Placental epithelial cell (primary cell): ENCODE results near the gene PRR22. TPM values are rescaled to one million over a fixed set of nuclear protein-coding genes. Genes with fewer than 3 reads are reported as not detected.

Experiments used
- total RNA-seq: library from RNA; depleted of rRNA; stranded (reverse); fragments of >200 nt; gene quantifications from 2 replicates; pipeline ENCODE4 v1.2.3, GENCODE V29; 2012

The PRR22 gene
- total RNA-seq: 0.79 TPM in 1 of 2 replicates, not detected in the other

DNA sequence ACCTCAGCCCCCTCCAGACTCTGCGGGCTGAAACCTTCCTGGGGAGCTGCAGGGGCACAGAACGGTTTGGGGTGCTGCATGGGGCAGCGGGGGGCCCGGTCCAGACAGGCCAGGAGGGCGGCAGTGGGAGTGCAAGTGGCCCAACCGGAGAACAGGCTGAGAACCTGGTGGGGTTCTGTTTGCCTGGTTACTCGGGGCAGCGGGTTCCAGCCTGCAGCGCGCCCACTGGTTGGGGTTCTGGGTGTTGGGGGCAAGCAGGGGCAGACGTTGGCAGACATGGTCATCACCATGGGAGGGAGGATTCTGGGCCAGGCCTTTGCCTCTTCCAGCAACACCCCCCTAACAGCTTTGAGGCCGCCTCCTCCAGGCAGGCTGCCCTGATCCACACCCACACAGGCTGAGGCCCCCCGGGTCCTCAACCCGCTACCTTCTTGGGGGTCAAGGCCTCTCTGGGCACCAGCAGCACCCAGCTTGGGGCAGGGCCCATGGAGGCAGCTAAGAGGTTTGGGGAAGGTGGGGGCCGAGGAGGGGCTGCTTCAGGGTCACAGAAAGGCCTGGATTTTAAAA lies at the start of gene PRR22:
TSS of gene PRR22 (minus strand) at position 166 of the 567 bp plus-strand sequence. CDS start at position 80, 86 bp downstream.

DNA sequence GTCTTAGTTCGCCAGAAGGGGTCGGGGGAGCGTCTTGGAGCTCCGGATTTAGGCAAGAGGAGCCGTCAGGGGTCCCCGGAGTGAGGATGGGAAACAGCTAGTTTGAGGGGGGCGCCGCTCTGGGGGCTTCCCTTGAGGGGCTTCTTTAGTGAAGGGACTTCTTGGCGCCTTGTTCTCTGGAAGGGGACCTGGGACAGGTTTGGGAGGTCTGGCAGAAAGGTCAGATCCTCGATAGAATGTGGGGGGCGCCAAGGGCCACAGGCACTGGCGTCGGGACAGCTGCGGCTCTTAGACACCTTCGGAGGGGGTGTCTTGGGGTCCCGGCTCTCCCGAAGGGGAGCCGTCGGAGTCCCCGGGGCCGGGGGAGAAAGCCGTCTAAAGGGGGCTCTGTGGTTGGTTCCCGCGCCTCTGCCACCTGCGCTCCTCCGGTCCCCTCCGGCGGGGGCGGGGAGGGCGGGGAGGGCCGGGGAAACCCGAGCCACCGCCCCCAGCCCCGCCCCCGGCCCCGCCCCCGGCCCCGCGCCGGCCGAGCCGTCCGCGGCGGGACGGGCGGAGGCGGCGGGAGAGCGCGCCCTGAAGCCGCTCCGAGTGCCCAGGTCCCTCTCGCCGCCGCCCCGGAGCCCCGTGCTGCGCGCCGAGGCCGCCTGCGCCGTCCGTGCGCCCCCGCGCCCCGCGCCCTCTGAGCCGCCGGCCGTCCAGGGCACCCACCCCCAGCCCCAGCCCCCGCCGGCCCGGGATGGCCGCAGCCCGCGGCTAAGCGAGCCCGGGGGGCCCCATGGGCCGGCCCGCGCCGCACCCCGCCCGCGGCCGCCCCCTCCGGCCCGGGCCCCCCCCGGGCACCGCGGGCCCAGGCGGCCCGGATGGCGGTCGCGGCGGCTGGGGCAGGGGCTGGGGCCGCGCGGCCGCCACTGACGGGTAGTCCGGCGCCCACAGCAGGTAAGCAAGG lies 20.2 kb upstream of the PRR22 start, which contains the start of gene NRTN:
TSS of gene NRTN (plus strand) at position 552 of the 946 bp plus-strand sequence. CDS start 19,099 bp downstream, outside the sequence.

DNA sequence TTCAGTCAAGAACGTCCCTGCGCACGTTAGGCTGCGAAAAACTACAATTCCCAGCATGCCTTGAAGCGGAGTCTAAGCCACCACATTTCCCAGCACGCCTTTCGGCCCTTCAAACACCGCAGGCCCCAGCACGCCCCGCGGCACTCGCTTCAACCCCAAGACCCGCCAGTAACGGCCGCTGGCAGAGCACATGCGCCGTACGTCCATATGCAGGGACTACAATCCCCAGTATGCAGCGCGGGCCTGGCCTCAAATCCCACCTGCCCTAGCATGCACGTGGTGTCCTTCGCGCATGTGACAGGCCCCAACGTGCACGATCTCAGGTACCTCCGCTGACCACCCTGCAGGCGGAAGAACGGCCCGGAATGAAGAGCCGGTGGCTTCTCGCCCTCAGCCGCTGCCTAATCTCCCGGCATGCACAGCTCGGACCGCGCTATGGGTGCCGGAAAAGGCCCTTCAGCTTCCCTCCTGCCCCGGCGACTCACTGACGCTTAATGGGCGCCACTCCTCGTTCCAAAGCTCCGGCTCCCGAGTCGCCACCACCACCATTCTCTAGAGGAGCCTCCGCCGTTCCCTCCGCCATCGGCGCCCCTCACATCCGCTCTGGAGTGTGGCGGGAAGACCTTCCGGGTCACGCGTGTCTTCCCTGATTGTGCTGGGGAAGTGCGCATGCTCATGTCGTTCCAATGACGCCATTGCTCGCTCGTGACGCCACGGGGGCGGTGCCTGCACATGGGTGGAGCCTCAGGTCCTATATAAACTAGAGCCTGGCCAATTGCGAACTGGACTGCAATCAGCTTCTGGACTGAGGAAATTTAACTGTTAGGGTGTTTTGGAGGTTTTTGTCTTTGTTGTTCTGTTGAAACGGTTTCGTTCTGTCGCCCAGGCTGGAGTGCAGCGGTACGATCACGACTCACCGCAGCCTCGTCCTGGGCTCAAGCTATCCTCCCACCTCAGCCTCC lies 6.3 kb upstream of the PRR22 start, which contains the start of gene DUS3L:
TSS of gene DUS3L (minus strand) at position 605 of the 962 bp plus-strand sequence. CDS start at position 583, 22 bp downstream.

Other genes with a start within 250 kb of the PRR22 start
- 6.2 and 14.1 TPM in 2 replicates for gene TINCR, start 216.8 kb downstream of the PRR22 start, total RNA-seq
- 20.3 and 36.9 TPM in 2 replicates for gene SAFB2, start 162.0 kb downstream of the PRR22 start, total RNA-seq
- gene SAFB, start 161.7 kb downstream of the PRR22 start, total RNA-seq: 31.7 and 61.6 TPM in 2 replicates
- 33.0 and 38.8 TPM in 2 replicates for gene MICOS13, start 104.2 kb downstream of the PRR22 start, total RNA-seq
- gene HSD11B1L, start 103.7 kb downstream of the PRR22 start, total RNA-seq: 13.0 and 20.8 TPM in 2 replicates
- gene RPL36, start 94.5 kb downstream of the PRR22 start, total RNA-seq: 225 and 320 TPM in 2 replicates
- gene LONP1, start 64.6 kb downstream of the PRR22 start, total RNA-seq: 46.7 and 73.9 TPM in 2 replicates
- gene CATSPERD, start 64.1 kb downstream of the PRR22 start, total RNA-seq: under 0.01 TPM in 1 of 2 replicates, not detected in the other
- 17.7 and 31.7 TPM in 2 replicates for gene DUS3L, start 6.4 kb upstream of the PRR22 start, total RNA-seq
- 0.65 and 1.2 TPM in 2 replicates for gene NRTN, start 20.3 kb upstream of the PRR22 start, total RNA-seq
- gene FUT6, start 55.0 kb upstream of the PRR22 start, total RNA-seq: under 0.01 TPM in 1 of 2 replicates, not detected in the other
- gene FUT3, start 66.7 kb upstream of the PRR22 start, total RNA-seq: not detected in 2 replicates
- gene FUT5, start 85.8 kb upstream of the PRR22 start, total RNA-seq: not detected in 2 replicates
- 266 and 387 TPM in 2 replicates for gene NDUFA11, start 119.0 kb upstream of the PRR22 start, total RNA-seq
- 14.9 and 15.5 TPM in 2 replicates for gene VMAC, start 120.1 kb upstream of the PRR22 start, total RNA-seq
- gene CAPS, start 129.5 kb upstream of the PRR22 start, total RNA-seq: 155 and 543 TPM in 2 replicates
- 56.9 and 69.3 TPM in 2 replicates for gene RANBP3, start 193.4 kb upstream of the PRR22 start, total RNA-seq